HL-60 (cell line): ENCODE results near the gene SPATA32.

Experiments used
- DNase-seq, 2 experiments: peaks; one replicate each; pipeline ENCODE4 v3.0.0-alpha.2; 2010 to 2020; ENCODE audit warnings: low read depth in 1 of 2, low spot score in 1 of 2
- H3K27ac ChIP-seq: fragments of 250-450 bp; sonication (Bioruptor Pico); replicated peaks from 2 replicates; pipeline ENCODE4 v1.5.1; 2020; ENCODE audit warnings: mild to moderate bottlenecking, moderate library complexity
- H3K27me3 ChIP-seq: fragments of 250-450 bp; sonication (Bioruptor Pico); 2 replicates; pipeline ENCODE4 v1.5.1; 2021; ENCODE audit warnings: mild to moderate bottlenecking, moderate library complexity; ENCODE audit not compliant: insufficient read depth, poor library complexity, severe bottlenecking
- H3K4me3 ChIP-seq: replicated peaks from 2 replicates; pipeline ENCODE4 v1.5.1; 2011; ENCODE audit warnings: mild to moderate bottlenecking, control low read depth, low read length; ENCODE audit not compliant: insufficient read depth
- GABPA ChIP-seq: IDR thresholded peaks from 2 replicates; pipeline ENCODE4 v1.6.1; 2012; ENCODE audit warnings: low read depth
- POLR2AphosphoS5 ChIP-seq: IDR thresholded peaks from 2 replicates; pipeline ENCODE4 v1.6.1; 2012; ENCODE audit warnings: low read depth
- SPI1 ChIP-seq: IDR thresholded peaks from 2 replicates; pipeline ENCODE4 v1.6.1; 2012; ENCODE audit warnings: low read depth, mild to moderate bottlenecking, borderline replicate concordance
- TF ChIP-seq, protein P1 (sequence below): IDR thresholded peaks from 2 replicates; pipeline ENCODE4 v1.6.1; 2012; ENCODE audit warnings: low read depth; ENCODE audit not compliant: insufficient replicate concordance
- TF ChIP-seq, protein P2 (sequence below): IDR thresholded peaks from one replicate; pipeline ENCODE4 v1.5.1; 2011; ENCODE audit warnings: low read length, control low read depth, inconsistent platforms; ENCODE audit not compliant: insufficient read depth

Gene SPATA32

DNA sequence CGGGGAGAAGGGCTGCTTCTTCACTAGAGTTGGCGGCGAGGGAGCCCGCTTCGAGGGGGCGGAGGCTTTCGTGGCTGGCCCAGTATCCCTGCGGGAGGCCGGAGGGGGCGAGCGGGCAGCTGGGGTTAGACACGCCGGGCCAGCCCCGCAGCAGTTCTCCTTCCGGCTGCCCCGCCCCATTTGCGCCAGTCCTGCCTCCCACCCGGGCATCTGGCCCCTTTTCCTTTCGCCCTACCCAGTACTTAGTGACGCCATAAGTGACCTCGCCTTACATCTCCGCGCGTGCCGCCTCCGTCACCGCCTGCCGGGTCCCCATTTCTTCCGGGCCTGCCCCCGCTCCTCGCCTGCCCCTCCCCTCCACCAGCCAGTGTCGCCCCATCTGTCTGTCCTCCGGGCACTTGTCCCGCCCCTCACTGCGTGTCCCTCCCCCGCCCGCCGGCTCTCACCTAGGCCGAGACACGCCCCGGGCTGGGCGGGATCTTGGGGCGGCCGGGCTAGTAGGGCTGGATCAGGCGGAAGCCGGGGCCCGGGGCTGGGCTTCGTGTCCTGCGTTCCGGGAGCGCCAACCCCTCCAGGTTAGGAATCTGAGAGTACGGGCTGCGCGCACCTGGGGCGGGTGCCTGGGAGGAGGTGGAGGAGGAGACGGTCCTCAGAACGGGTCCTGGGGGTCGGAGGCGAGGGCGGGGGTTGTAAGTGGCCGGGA lies 14.3 kb downstream of the SPATA32 start:
- DNase-seq = peak; percentile 91 to 96
- H3K4me3 ChIP-seq = peak overlapping the region; percentile 56
- peak overlapping the region; percentile 75 for H3K27ac ChIP-seq
- H3K27me3 ChIP-seq = no peaks in the 10 kb centered on the region
- TF ChIP-seq SPI1 (no peak), GABPA (0 out of 2 replicates have a peak, but pooled peaks have one; percentile 10), POLR2AphosphoS5 (peak; percentile 61)
- TF ChIP-seq, protein P1, sequence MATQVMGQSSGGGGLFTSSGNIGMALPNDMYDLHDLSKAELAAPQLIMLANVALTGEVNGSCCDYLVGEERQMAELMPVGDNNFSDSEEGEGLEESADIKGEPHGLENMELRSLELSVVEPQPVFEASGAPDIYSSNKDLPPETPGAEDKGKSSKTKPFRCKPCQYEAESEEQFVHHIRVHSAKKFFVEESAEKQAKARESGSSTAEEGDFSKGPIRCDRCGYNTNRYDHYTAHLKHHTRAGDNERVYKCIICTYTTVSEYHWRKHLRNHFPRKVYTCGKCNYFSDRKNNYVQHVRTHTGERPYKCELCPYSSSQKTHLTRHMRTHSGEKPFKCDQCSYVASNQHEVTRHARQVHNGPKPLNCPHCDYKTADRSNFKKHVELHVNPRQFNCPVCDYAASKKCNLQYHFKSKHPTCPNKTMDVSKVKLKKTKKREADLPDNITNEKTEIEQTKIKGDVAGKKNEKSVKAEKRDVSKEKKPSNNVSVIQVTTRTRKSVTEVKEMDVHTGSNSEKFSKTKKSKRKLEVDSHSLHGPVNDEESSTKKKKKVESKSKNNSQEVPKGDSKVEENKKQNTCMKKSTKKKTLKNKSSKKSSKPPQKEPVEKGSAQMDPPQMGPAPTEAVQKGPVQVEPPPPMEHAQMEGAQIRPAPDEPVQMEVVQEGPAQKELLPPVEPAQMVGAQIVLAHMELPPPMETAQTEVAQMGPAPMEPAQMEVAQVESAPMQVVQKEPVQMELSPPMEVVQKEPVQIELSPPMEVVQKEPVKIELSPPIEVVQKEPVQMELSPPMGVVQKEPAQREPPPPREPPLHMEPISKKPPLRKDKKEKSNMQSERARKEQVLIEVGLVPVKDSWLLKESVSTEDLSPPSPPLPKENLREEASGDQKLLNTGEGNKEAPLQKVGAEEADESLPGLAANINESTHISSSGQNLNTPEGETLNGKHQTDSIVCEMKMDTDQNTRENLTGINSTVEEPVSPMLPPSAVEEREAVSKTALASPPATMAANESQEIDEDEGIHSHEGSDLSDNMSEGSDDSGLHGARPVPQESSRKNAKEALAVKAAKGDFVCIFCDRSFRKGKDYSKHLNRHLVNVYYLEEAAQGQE = no peak
- TF ChIP-seq, protein P2, sequence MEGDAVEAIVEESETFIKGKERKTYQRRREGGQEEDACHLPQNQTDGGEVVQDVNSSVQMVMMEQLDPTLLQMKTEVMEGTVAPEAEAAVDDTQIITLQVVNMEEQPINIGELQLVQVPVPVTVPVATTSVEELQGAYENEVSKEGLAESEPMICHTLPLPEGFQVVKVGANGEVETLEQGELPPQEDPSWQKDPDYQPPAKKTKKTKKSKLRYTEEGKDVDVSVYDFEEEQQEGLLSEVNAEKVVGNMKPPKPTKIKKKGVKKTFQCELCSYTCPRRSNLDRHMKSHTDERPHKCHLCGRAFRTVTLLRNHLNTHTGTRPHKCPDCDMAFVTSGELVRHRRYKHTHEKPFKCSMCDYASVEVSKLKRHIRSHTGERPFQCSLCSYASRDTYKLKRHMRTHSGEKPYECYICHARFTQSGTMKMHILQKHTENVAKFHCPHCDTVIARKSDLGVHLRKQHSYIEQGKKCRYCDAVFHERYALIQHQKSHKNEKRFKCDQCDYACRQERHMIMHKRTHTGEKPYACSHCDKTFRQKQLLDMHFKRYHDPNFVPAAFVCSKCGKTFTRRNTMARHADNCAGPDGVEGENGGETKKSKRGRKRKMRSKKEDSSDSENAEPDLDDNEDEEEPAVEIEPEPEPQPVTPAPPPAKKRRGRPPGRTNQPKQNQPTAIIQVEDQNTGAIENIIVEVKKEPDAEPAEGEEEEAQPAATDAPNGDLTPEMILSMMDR = no peak

DNA sequence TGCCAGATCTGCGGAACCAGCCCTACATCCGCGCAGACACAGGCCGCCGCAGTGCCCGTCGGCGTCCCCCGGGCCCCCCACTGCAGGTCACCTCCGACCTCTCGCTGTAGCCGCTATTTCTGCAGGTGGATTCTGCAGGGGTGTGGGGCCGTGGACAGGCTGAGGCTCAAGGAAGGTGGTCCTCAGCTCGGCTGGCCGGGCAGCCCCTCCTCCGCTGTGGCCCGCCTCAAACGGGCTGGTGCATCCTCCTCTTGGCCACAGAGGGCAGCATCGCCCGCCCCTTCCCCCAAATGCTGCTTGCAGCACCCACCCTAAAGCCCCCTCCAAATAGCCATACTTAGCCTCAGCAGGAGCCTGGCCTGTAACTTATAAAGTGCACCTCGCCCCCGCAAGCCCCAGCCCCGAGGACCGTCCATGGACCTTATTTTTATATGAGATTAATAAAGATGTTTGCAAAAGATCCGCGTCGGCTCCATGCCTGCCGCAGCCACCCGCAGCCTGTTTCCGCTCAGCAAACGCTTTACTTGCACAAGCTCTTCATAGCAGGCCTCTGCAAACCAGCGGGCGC lies 14.9 kb downstream of the SPATA32 start:
- Histone ChIP-seq H3K27me3 (no peaks in the 10 kb centered on the region), H3K27ac (peak overlapping the region; percentile 75), H3K4me3 (peak overlapping the region; percentile 56)
- peak in 1 of 2 experiments; percentile 30 for DNase-seq
- no peak for TF ChIP-seq SPI1
- TF ChIP-seq, protein P2 = peak; percentile 25

DNA sequence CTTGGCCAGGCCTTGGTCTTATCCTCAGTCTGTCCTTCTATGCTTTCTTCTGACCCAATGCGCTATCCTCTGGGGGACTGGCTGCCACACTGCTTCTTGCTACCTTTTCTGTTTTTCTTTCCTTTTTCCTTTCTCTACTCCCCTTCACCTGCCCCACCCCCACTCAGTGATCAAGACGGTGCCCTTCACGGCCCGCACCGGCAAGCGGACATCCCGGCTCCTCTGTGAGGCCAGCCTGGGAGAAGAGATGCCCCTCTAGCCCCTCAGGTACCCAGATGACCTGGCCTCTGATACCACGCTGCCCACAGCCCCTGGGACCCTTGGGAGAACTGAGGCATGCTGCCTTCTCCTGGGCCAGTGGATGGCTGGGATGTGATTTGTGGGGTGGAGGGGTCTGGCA lies 15.6 kb downstream of the SPATA32 start:
- peak overlapping the region; percentile 56 for H3K4me3 ChIP-seq
- TF ChIP-seq POLR2AphosphoS5 = no peak
- TF ChIP-seq, protein P1 = no peak
- no peak for TF ChIP-seq SPI1
- H3K27me3 ChIP-seq = no peaks in the 10 kb centered on the region
- H3K27ac ChIP-seq = peak overlapping the region; percentile 75
- DNase-seq = no peak

DNA sequence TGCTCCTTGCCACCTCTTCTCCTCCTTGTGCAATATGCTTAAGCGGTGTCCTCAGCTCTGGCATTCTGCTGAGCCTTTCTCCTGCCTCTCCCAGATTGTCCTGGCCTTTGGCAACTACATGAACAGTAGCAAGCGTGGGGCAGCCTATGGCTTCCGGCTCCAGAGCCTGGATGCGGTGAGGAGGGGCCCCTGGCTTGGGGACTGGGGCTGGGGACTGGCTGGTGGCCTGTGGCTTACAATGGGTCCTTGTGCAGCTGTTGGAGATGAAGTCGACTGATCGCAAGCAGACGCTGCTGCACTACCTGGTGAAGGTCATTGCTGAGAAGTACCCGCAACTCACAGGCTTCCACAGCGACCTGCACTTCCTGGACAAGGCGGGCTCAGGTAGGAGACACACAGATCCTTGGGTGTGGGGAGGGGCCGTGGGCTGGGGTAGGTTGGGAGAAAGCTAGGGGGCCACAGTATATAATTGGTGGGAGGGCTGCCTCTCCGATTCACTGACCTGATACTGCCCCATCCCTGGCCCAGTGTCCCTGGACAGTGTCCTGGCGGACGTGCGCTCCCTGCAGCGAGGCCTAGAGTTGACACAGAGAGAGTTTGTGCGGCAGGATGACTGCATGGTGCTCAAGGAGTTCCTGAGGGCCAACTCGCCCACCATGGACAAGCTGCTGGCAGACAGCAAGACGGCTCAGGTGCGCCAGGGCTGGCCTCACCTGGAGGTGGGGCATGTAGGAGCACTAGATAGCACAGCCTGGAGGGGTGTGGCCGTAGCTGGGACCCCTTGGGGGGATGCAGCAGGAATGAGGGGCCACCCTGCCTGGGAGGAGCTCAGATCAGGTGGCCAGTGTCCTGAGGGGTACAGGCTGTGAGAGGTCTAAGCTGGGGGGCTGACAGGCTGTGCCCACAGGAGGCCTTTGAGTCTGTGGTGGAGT lies 16.9 kb downstream of the SPATA32 start:
- H3K27me3 ChIP-seq = no peaks in the 10 kb centered on the region
- H3K27ac ChIP-seq = no peak overlapping the region
- TF ChIP-seq SPI1 (no peak), GABPA (no peak), POLR2AphosphoS5 (no peak)
- TF ChIP-seq, protein P1 = no peak
- TF ChIP-seq, protein P2 = no peak
- DNase-seq = no peak
- no peak overlapping the region for H3K4me3 ChIP-seq
